GM12891 (cell line): ENCODE data around the gene TLR1.

Experiments used
- POLR2A ChIP-seq: IDR thresholded peaks from 2 replicates; pipeline ENCODE4 v1.6.1; 2011; ENCODE audit warnings: low read depth, low read length, control low read depth
- POLR2AphosphoS5 ChIP-seq: IDR thresholded peaks from 2 replicates; pipeline ENCODE4 v1.6.1; 2011; ENCODE audit warnings: low read depth, low read length, control low read depth
- POU2F2 ChIP-seq: IDR thresholded peaks from 2 replicates; pipeline ENCODE4 v1.6.1; 2011; ENCODE audit warnings: low read depth, mild to moderate bottlenecking, control low read depth, low read length, moderate library complexity
- TAF1 ChIP-seq: IDR thresholded peaks from 2 replicates; pipeline ENCODE4 v1.6.1; 2011; ENCODE audit warnings: low read depth, low read length, control low read depth

GRCh38 chr4:38832624-38833528, 28.3 kb upstream of the TLR1 start:
- TF ChIP-seq POLR2A (no peak), POLR2AphosphoS5 (no peak), TAF1 (no peak), POU2F2 (no peak)
